GM12878 (cell line): ENCODE results near the gene NLE1. TPM values are rescaled to one million over a fixed set of nuclear protein-coding genes. Genes with fewer than 3 reads are reported as not detected.

Experiments used
- ATAC-seq: fragments of 200-7000 bp; cut with Tn5 transposase; 3 replicates; pipeline ENCODE4 v1.9.1; 2020; ENCODE audit warnings: mild to moderate bottlenecking, moderate library complexity
- BruUV-seq: library from RNA; stranded (reverse); fragments of 400-500 nt; replicated peaks from 2 replicates; lab custom pipeline; 2021; lab: Mats Ljungman, UMichigan
- CTCF ChIA-PET: fragments of 300-600 bp; sonication (Branson Sonifier 250); formaldehyde crosslinking; extraction: SDS; loops from one replicate; lab custom pipeline; 2021; ENCODE audit warnings: inconsistent platforms; lab: Yijun Ruan, JAX
- POLR2A ChIA-PET: fragments of 350-600 bp; formaldehyde crosslinking; extraction: SDS; loops from one replicate; lab custom pipeline; 2021; ENCODE audit warnings: inconsistent platforms; lab: Charles Lee
- RAD21 ChIA-PET: fragments of 300-600 bp; sonication (Branson Sonifier 250); formaldehyde crosslinking; loops from one replicate; lab custom pipeline; 2023; ENCODE audit warnings: antibody characterized with exemption; ENCODE audit not compliant: unreplicated experiment; lab: Charles Lee
- SMC1A ChIA-PET: fragments of 300-600 bp; sonication (Branson Sonifier 250); formaldehyde crosslinking; loops from one replicate; lab custom pipeline; 2023; ENCODE audit not compliant: unreplicated experiment, uncharacterized antibody; lab: Charles Lee
- DNase-seq: peaks from one replicate; pipeline ENCODE4 v3.0.0-alpha.2; 2011; ENCODE audit warnings: low read depth, low spot score
- FAIRE-seq: peaks from 3 replicates; lab custom pipeline; 2011; peaks lifted over from hg19 to GRCh38; lab: Jason Lieb, UNC
- H2AFZ ChIP-seq: 2 replicates; pipeline ENCODE4 v1.6.0; 2011; ENCODE audit warnings: low read depth, low read length, control low read depth; ENCODE audit not compliant: control insufficient read depth
- H3K27ac ChIP-seq: 2 replicates; pipeline ENCODE4 v1.5.1; 2011; ENCODE audit warnings: control low read depth; ENCODE audit not compliant: control insufficient read depth, insufficient read depth
- H3K27me3 ChIP-seq, 2 experiments: replicated peaks in 1 of 2; 2 replicates each; pipeline versions ENCODE4 v1.6.0 to v1.6.1; 2011; ENCODE audit warnings: low read length in 1 of 2; ENCODE audit not compliant: control insufficient read depth in 2 of 2, insufficient read depth in 2 of 2
- H3K36me3 ChIP-seq, 2 experiments: 2 replicates each; pipeline ENCODE4 v1.5.1; 2011; ENCODE audit warnings: low read length in 1 of 2; ENCODE audit not compliant: control insufficient read depth in 2 of 2, insufficient read depth in 2 of 2
- H3K4me1 ChIP-seq: 2 replicates; pipeline ENCODE4 v1.6.1; 2011; ENCODE audit warnings: mild to moderate bottlenecking, low read length, moderate library complexity, mixed read lengths; ENCODE audit not compliant: control insufficient read depth, insufficient read depth
- H3K4me2 ChIP-seq: 2 replicates; pipeline ENCODE4 v1.6.0; 2011; ENCODE audit warnings: control low read depth; ENCODE audit not compliant: control insufficient read depth, insufficient read depth
- H3K4me3 ChIP-seq: fragments of 200-600 bp; sonication (generic); 2 replicates; pipeline ENCODE4 v1.5.1; 2016
- H3K79me2 ChIP-seq: 2 replicates; pipeline ENCODE4 v1.6.0; 2011; ENCODE audit warnings: low read length; ENCODE audit not compliant: control insufficient read depth, insufficient read depth
- H3K9ac ChIP-seq: 2 replicates; pipeline ENCODE4 v1.8.0; 2011; ENCODE audit warnings: low read length, control low read depth, mixed read lengths; ENCODE audit not compliant: control insufficient read depth, insufficient read depth
- H3K9me3 ChIP-seq: replicated peaks from 3 replicates; pipeline ENCODE4 v1.5.1; 2011; ENCODE audit warnings: mild to moderate bottlenecking, low read length; ENCODE audit not compliant: control insufficient read depth, insufficient read depth
- H4K20me1 ChIP-seq: 2 replicates; pipeline ENCODE4 v1.6.0; 2011; ENCODE audit not compliant: control insufficient read depth, insufficient read depth
- BCL11A ChIP-seq: IDR thresholded peaks from 2 replicates; pipeline ENCODE4 v1.6.1; 2011; ENCODE audit warnings: low read depth, low read length
- BMI1 ChIP-seq: fragments of 450-650 bp; IDR thresholded peaks from 2 replicates; pipeline ENCODE4 v1.6.1; 2016; ENCODE audit warnings: mild to moderate bottlenecking, moderate library complexity, borderline replicate concordance
- CBX5 ChIP-seq: sonication (generic); IDR thresholded peaks from 2 replicates; pipeline ENCODE4 v1.6.1; 2016; ENCODE audit warnings: low read depth, moderate library complexity, mild to moderate bottlenecking, inconsistent platforms
- DPF2 ChIP-seq: fragments of 450-650 bp; IDR thresholded peaks from 2 replicates; pipeline ENCODE4 v1.6.1; 2017; ENCODE audit warnings: mild to moderate bottlenecking
- HCFC1 ChIP-seq: fragments of 150-350 bp; IDR thresholded peaks from 2 replicates; pipeline ENCODE4 v1.6.1; 2014; ENCODE audit warnings: low read length
- MYC ChIP-seq: IDR thresholded peaks from 2 replicates; pipeline ENCODE4 v1.6.1; 2011; ENCODE audit warnings: mild to moderate bottlenecking, low read length, moderate library complexity, inconsistent platforms; ENCODE audit not compliant: insufficient read depth, insufficient replicate concordance, insufficient read length, severe bottlenecking
- SPI1 ChIP-seq: IDR thresholded peaks from 2 replicates; pipeline ENCODE4 v1.6.1; 2011; ENCODE audit warnings: low read depth, mild to moderate bottlenecking, low read length, moderate library complexity, borderline replicate concordance; ENCODE audit not compliant: insufficient read depth
- WGBS: methylation state at CpG from one replicate; pipeline ENCODE4 v1.1.6; 2016; ENCODE audit warnings: low lambda C conversion rate; ENCODE audit not compliant: insufficient replicate concordance, insufficient coverage; ENCODE audit errors: missing lambda C conversion rate; 5-methylcytosine and 5-hydroxymethylcytosine counted together
- in situ Hi-C: fragments of 300-500 bp; cut with MboI; formaldehyde crosslinking; loops from 9 replicates; pipeline ENCODE4 v1.14.3; 2018; ENCODE audit warnings: mixed read lengths
- intact Hi-C: fragments of 100-400 bp; cut with micrococcal nuclease; formaldehyde crosslinking; loops from one replicate; pipeline ENCODE4 v1.14.2; 2022; ENCODE audit not compliant: unreplicated experiment
- polyA plus RNA-seq, 11 experiments: library from polyadenylated mRNA; depleted of rRNA in 4 of 11; unstranded in 6 of 11; stranded (reverse) in 5 of 11; fragments of >200 nt; fragmentation: Nextera tagmentation in 4 of 11; fragmentation: Illumina TruSeq in 1 of 11; extraction: Ambion mirVana in 4 of 11; extraction: Trizol in 1 of 11; gene quantifications; 1 replicate in 1 of 11; 2 replicates in 10 of 11; pipeline versions ENCODE4 v1.2.1 to v1.2.3, GENCODE V29; 2011 to 2016; ENCODE audit warnings: inconsistent platforms in 2 of 11, missing spikeins in 2 of 11, low read depth in 1 of 11
- total RNA-seq, 4 experiments: library from RNA; depleted of rRNA in 3 of 4; stranded (reverse); fragments of >200 nt in 3 of 4; fragmentation: Illumina TruSeq in 1 of 4; extraction: Trizol in 1 of 4; gene quantifications; 2 replicates each; pipeline versions ENCODE4 v1.2.1 to v1.2.3, GENCODE V29; 2013 to 2021
- TF ChIP-seq, protein P1 (sequence below): fragments of 450-650 bp; IDR thresholded peaks from 2 replicates; pipeline ENCODE4 v1.6.1; 2016; ENCODE audit warnings: mild to moderate bottlenecking
- TF ChIP-seq, protein P2 (sequence below): IDR thresholded peaks from 2 replicates; pipeline ENCODE4 v1.6.1; 2011; ENCODE audit warnings: borderline replicate concordance, low read depth, mild to moderate bottlenecking, moderate library complexity, low read length; ENCODE audit not compliant: insufficient read depth, poor library complexity, severe bottlenecking

The NLE1 gene
- total and polyA plus RNA-seq, 10 of the 15 experiments (the other 5 are each of a cell fraction or from before 2014, with no cell fraction given) = 2.4 to 33.5 (median 17.6) TPM

DNA sequence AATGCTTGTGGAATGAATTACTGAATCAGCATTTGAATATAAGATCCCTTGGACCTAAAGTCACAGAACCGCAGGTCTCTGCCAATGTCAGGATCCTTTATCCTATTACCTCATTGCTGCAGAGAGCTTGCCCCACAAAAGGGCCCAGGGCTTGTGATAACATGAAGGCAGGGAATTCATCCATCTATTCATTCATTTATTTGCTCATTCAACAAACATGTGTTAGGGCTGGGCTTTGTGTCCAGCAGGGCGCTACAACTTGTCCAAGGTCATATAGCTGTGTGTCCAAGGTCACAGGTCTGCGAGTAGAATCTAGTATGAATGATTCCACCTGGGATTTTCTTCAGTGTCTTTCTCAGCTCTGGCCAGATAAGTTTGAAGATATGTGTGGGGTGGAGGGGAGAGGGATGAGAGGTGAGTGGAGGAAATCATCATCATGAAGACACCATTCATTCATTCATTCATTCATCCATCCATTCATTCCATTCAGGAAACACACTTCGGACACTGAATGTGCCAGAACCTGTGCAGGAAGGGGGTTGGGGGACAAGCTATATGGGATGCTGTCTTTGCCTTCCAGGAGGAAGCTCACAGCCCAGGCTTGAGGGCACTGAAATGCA lies 4.2 kb upstream of the NLE1 start:
- no peak for ATAC-seq
- ChIA-PET CTCF (no interaction called here), POLR2A (interaction anchor here (0.6 kb wide), 1 partner anchor 22 kb away, joined by 7 read pairs; no protein-coding TSS in a partner anchor), SMC1A (no interaction called here), RAD21 (interaction anchor here (1.3 kb wide), 1 partner anchor 16 kb away, joined by 3 read pairs; no protein-coding TSS in a partner anchor)
- Histone ChIP-seq H3K4me1 (no peaks in the 10 kb centered on the region), H3K4me3 (no peak overlapping the region), H2AFZ (no peak overlapping the region), H3K27me3 (peaks cover 0 to 2% of the 10 kb centered on the region in 2 experiments; a peak in 1 of 4 replicates), H4K20me1 (no peaks in the 10 kb centered on the region), H3K36me3 (no peaks in the 10 kb centered on the region), H3K9ac (no peak overlapping the region), H3K4me2 (no peak overlapping the region), H3K27ac (no peak overlapping the region), H3K9me3 (no peaks in the 10 kb centered on the region), H3K79me2 (peaks cover 9% of the 10 kb centered on the region)
- 72% methylated on average over 4 of the region's 4 CpGs for WGBS
- TF ChIP-seq, protein P1, sequence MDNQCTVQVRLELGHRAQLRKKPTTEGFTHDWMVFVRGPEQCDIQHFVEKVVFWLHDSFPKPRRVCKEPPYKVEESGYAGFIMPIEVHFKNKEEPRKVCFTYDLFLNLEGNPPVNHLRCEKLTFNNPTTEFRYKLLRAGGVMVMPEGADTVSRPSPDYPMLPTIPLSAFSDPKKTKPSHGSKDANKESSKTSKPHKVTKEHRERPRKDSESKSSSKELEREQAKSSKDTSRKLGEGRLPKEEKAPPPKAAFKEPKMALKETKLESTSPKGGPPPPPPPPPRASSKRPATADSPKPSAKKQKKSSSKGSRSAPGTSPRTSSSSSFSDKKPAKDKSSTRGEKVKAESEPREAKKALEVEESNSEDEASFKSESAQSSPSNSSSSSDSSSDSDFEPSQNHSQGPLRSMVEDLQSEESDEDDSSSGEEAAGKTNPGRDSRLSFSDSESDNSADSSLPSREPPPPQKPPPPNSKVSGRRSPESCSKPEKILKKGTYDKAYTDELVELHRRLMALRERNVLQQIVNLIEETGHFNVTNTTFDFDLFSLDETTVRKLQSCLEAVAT = no peak
- no peak for TF ChIP-seq CBX5
- no peak for TF ChIP-seq BCL11A
- TF ChIP-seq BMI1 = no peak
- no peak for TF ChIP-seq MYC
- no peak for TF ChIP-seq SPI1
- TF ChIP-seq DPF2 = no peak
- TF ChIP-seq, protein P2, sequence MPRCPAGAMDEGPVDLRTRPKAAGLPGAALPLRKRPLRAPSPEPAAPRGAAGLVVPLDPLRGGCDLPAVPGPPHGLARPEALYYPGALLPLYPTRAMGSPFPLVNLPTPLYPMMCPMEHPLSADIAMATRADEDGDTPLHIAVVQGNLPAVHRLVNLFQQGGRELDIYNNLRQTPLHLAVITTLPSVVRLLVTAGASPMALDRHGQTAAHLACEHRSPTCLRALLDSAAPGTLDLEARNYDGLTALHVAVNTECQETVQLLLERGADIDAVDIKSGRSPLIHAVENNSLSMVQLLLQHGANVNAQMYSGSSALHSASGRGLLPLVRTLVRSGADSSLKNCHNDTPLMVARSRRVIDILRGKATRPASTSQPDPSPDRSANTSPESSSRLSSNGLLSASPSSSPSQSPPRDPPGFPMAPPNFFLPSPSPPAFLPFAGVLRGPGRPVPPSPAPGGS = no peak
- TF ChIP-seq HCFC1 = no peak
- FAIRE-seq = no peak
- intact Hi-C loops = loop anchor here (10.0 kb wide), 1 partner anchor 388 kb away; the partner anchor contains the start of gene SLFN12L
- in situ Hi-C loops = no loop called here
- BruUV-seq = no TSS peak
- DNase-seq = no peak
